Adrenal gland (tissue), 12 donors: ENCODE data around the gene TMEM117. TPM values are rescaled to one million over a fixed set of nuclear protein-coding genes. Genes with fewer than 3 reads are reported as not detected.

Experiments used
- DNase-seq, 7 donors: peaks; one replicate each; pipeline ENCODE4 v3.0.0-alpha.2; 2019 to 2020
- H3K27ac ChIP-seq, 5 donors: fragments of 200-600 bp; sonication (generic) in 4 of 5; 1 replicate in 3 of 5; 2 replicates in 2 of 5; pipeline versions ENCODE4 v1.5.1 to v1.8.0; 2016 to 2020; ENCODE audit warnings: mild to moderate bottlenecking in 1 of 5
- H3K27me3 ChIP-seq: fragments of 200-600 bp; 2 replicates; pipeline ENCODE4 v1.8.0; 2021
- H3K36me3 ChIP-seq, 2 donors: fragments of 200-600 bp; replicated peaks in 1 of 2; 1 replicate in 1 of 2; 2 replicates in 1 of 2; pipeline versions ENCODE4 v1.5.1 to v1.8.0; 2018 to 2022
- H3K4me1 ChIP-seq, 2 donors: fragments of 200-600 bp; replicated peaks in 1 of 2; 1 replicate in 1 of 2; 2 replicates in 1 of 2; pipeline versions ENCODE4 v1.5.1 to v1.8.0; 2018 to 2021
- H3K4me3 ChIP-seq, 4 donors: fragments of 200-600 bp; sonication (generic) in 3 of 4; one replicate each; pipeline ENCODE4 v1.5.1; 2016 to 2018
- H3K9me3 ChIP-seq, 3 donors: fragments of 200-600 bp; sonication (generic) in 1 of 3; replicated peaks in 1 of 3; 1 replicate in 2 of 3; 2 replicates in 1 of 3; pipeline versions ENCODE4 v1.5.1 to v1.8.0; 2016 to 2021
- CTCF ChIP-seq, 6 experiments: fragments of 450-650 bp in 4 of 6; fragments of 200-600 bp in 2 of 6; sonication (generic) in 1 of 6; IDR thresholded peaks; 1 replicate in 5 of 6; 2 replicates in 1 of 6; pipeline versions ENCODE4 v1.5.1 to v1.8.0; 2016 to 2021; ENCODE audit warnings: antibody characterized with exemption in 6 of 6, mild to moderate bottlenecking in 2 of 6, moderate library complexity in 1 of 6
- POLR2A ChIP-seq, 2 donors: fragments of 450-650 bp; IDR thresholded peaks; one replicate each; pipeline ENCODE4 v1.6.1; 2017; ENCODE audit warnings: antibody characterized with exemption in 2 of 2, mild to moderate bottlenecking in 2 of 2, moderate library complexity in 1 of 2
- whole genome bisulfite sequencing, 4 donors: extraction: QIAGEN DNeasy Blood & Tissue Kit in 2 of 4; methylation state at CpG; one replicate each; pipeline versions ENCODE4 v1.1.5 to v1.1.7; 2013 to 2017; 5-methylcytosine and 5-hydroxymethylcytosine counted together
- intact Hi-C, 2 donors: fragments of 100-400 bp; cut with DNase I; formaldehyde crosslinking; loops; one replicate each; pipeline versions ENCODE4 v1.14.1 to v1.15.0; 2022 to 2023
- polyA plus RNA-seq, 3 donors: library from polyadenylated mRNA; stranded (reverse); fragments of 200-250 nt in 2 of 3; fragments of 350-450 nt in 1 of 3; fragmentation: Illumina TruSeq in 1 of 3; extraction: RNeasy Lipid Tissue Mini Kit (QIAGEN cat#74804) in 1 of 3; gene quantifications; one replicate each; pipeline ENCODE4 v1.2.3, GENCODE V29; 2013 to 2014
- total RNA-seq, 9 donors: library from RNA; depleted of rRNA in 4 of 9; stranded (reverse); fragments of >200 nt in 4 of 9; fragments of 120-200 nt in 1 of 9; fragmentation: NEBNext Ultra II Directional in 1 of 9; extraction: Animal tissue kit (Norgen Biotek cat#: 25700) in 1 of 9; gene quantifications; one replicate each; pipeline versions ENCODE4 v1.1.0 to v1.2.4, GENCODE V29; 2013 to 2023
- donor health status: healthy with polysubstance abuse.
- donor health status: Bipolar disorder and iron deficiency.
- donor health status: DM: yes; HTN: yes; CAD: no.
- donor health status: DM: no; HTN: no; CAD: no.
- donor health status: DM: no; HTN: no; CAD: no.
- donor health status: DM: yes; HTN: yes; CAD: no.

The TMEM117 gene
- total and polyA plus RNA-seq, 12 donors: 1.9 to 38.5 (median 6.7) TPM

DNA sequence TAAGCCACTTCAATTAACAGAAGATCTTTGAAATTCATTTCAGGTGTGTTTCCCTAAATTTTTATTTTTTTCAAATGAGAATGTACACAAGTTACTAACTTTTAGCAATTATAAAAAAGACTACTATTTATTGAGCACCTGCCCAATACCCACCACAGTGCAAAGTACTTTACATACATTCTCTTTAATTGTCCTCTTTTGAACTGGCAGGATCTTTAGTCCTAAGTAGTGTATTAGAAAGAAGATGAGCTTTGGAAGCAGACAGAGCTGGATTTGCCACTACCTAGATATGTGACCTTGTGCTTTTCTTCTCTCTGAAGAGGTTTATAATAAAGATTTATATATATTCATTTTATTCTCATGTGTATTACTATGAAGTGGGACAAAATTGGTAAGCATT lies 63.7 kb downstream of the TMEM117 start:
- DNase-seq: no peak
- H3K36me3 ChIP-seq: no peaks in the 10 kb centered on the region
- TF ChIP-seq CTCF (IDR thresholded peaks at IDR 0.05) (no peak), POLR2A (IDR thresholded peaks at IDR 0.05) (no peak)
- H3K27me3 ChIP-seq: no peaks in the 10 kb centered on the region
- no peak overlapping the region for H3K4me3 ChIP-seq
- no peaks in the 10 kb centered on the region for H3K4me1 ChIP-seq
- no peak overlapping the region for H3K27ac ChIP-seq
- no peaks in the 10 kb centered on the region for H3K9me3 ChIP-seq
- intact Hi-C loops: no loop called here

DNA sequence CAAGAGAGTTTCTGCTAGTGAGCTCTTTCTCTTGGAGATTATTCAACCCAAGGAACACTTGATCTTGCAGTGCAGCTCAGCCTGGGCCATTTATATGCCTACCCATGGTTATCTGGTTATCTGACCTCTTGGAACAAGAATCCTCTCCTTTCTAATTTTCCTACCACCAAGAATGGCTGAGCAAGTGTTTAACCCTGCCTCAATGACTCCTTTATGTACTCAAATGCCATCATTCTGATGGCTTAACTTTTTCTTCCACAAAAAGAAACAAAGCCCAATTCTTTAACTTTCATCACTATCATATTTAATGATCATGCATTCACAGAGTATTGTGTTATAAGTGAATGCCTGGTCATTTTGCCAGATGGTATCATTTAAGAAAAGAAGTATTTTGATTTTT lies 67.8 kb downstream of the TMEM117 start:
- no peaks in the 10 kb centered on the region for H3K9me3 ChIP-seq
- no peak overlapping the region for H3K27ac ChIP-seq
- H3K4me3 ChIP-seq: no peak overlapping the region
- DNase-seq: no peak
- H3K4me1 ChIP-seq: no peaks in the 10 kb centered on the region
- H3K27me3 ChIP-seq: no peaks in the 10 kb centered on the region
- TF ChIP-seq POLR2A (IDR thresholded peaks at IDR 0.05) (no peak), CTCF (IDR thresholded peaks at IDR 0.05) (no peak)
- no peaks in the 10 kb centered on the region for H3K36me3 ChIP-seq
- intact Hi-C loops: no loop called here

DNA sequence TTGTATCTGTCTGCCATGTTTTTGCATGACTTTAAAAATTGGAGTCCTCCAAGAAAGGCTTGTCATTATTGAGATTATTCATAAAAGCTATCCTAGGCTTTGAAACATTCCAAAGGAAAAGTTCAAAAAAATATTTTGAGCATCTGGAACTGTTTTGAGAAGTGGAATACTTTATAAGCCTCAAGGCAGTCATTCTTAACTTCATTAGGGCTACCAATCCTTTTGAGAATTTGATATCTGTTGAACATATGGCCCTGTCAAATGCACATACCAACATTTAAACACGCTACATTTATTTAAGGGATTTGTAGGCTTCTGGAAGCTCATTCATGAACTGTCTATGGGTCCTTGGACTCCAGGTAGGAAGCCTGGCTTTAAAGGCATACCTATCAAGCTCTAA lies 77.0 kb downstream of the TMEM117 start:
- Histone ChIP-seq H3K4me3 (no peak overlapping the region), H3K36me3 (no peaks in the 10 kb centered on the region), H3K27me3 (no peaks in the 10 kb centered on the region), H3K27ac (no peak overlapping the region), H3K4me1 (peaks cover 0 to 6% of the 10 kb centered on the region in 2 donors), H3K9me3 (no peaks in the 10 kb centered on the region)
- TF ChIP-seq POLR2A (IDR thresholded peaks at IDR 0.05) (no peak), CTCF (IDR thresholded peaks at IDR 0.05) (no peak)
- DNase-seq: no peak
- intact Hi-C loops: no loop called here
- WGBS, 4 donors: 0 to 53% (median 0%) methylated on average over 1 of the region's 1 CpG

DNA sequence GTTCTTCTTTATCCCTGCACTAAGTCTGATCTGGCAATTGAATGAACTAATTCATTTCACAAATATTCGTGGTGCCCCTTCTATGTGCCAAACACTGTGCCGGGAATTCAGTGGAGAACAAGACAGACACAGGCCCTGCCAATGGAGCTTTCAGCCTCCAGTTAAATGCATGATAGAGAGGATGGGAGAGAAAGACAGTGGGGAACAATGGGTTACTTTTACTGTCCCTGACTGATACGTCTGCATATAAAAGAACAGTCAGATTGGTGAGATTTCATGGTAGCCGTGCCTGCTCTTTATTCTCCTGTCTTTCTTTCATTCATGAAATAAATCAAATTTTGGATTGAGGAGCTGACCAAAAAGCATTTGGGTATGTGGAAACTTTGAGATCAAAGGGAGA lies 78.5 kb downstream of the TMEM117 start:
- peaks cover 0 to 6% of the 10 kb centered on the region in 2 donors for H3K4me1 ChIP-seq
- DNase-seq: no peak

More for the DNA sequence above, 78.5 kb downstream of the TMEM117 start:
- intact Hi-C loops: no loop called here
- H3K4me3 ChIP-seq: no peak overlapping the region
- no peaks in the 10 kb centered on the region for H3K36me3 ChIP-seq
- TF ChIP-seq POLR2A (IDR thresholded peaks at IDR 0.05) (no peak), CTCF (IDR thresholded peaks at IDR 0.05) (no peak)
- H3K27me3 ChIP-seq: no peaks in the 10 kb centered on the region
- no peaks in the 10 kb centered on the region for H3K9me3 ChIP-seq
- WGBS, 4 donors: 75 to 85% (median 78%) methylated on average over 4 of the region's 4 CpGs
- H3K27ac ChIP-seq: no peak overlapping the region
